ENCODE data around the gene TMEM233. TPM values are rescaled to one million over a fixed set of nuclear protein-coding genes. Genes with fewer than 3 reads are reported as not detected.
A peak's percentile ranks its signal among the peaks of the same experiment; 100 is the strongest.

Gene TMEM233
- polyA plus RNA-seq, 1 of the 3 experiments (the other 2 are of a cell fraction): 2.6 TPM

DNA sequence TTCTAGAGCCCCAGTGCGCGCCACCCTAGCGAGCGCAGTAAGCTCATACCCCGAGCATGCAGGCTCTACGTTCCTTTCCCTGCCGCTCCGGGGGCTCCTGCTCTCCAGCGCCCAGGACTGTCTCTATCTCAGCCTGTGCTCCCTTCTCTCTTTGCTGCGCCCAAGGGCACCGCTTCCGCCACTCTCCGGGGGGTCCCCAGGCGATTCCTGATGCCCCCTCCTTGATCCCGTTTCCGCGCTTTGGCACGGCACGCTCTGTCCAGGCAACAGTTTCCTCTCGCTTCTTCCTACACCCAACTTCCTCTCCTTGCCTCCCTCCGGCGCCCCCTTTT is 791 bp downstream of the TMEM233 start:
- Histone ChIP-seq H3K9me2 (no peaks in the 10 kb centered on the region), H3K4me2 (peak overlapping the region; percentile 89), H3K4me1 (ENCODE audit: control insufficient read depth in 1 of 2, insufficient read depth in 2 of 2, low read depth in 1 of 2, low read length in 1 of 2) (peaks cover 6 to 29% of the 10 kb centered on the region in 2 experiments; a peak in 2 of 4 replicates), H3K4me3 (ENCODE audit: low read depth in 2 of 2, low read length in 1 of 2) (peak overlapping the region; percentile 46 to 70), H3K27ac (ENCODE audit: low read depth in 2 of 2, low read length in 1 of 2) (peak overlapping the region in 1 of 2 experiments; percentile 31; a peak in 1 of 4 replicates), H2AFZ (ENCODE audit: low read depth) (no peak overlapping the region), H3K27me3 (ENCODE audit: insufficient read depth) (no peaks in the 10 kb centered on the region), H3K36me3 (replicated peaks in 1 of 2; ENCODE audit: control insufficient read depth in 1 of 2, insufficient read depth in 2 of 2, low read length in 1 of 2) (no peaks in the 10 kb centered on the region), H3K9me3 (no peaks in the 10 kb centered on the region), H4K20me1 (ENCODE audit: insufficient read depth) (no peaks in the 10 kb centered on the region), H3K9ac (peak overlapping the region; percentile 54), H3F3A (replicated peaks; ENCODE audit: insufficient read depth) (peaks cover 14% of the 10 kb centered on the region), H3K79me2 (ENCODE audit: insufficient read depth) (no peaks in the 10 kb centered on the region)
- DNase-seq: peak; percentile 51
- ChIA-PET CTCF (interaction anchor here (1.4 kb wide), 1 partner anchor 17 kb away, joined by 3 read pairs; no protein-coding TSS in a partner anchor), POLR2A (no interaction called here)
- TF ChIP-seq FOSL2 (IDR thresholded peaks at IDR 0.05; ENCODE audit: borderline replicate concordance, low read depth) (no peak), EP300 (IDR thresholded peaks at IDR 0.05; ENCODE audit: borderline replicate concordance in 1 of 2, low read depth in 1 of 2, low read length in 1 of 2) (no peak), NFIC (IDR thresholded peaks at IDR 0.05; ENCODE audit: borderline replicate concordance) (no peak), RFX5 (IDR thresholded peaks at IDR 0.05; ENCODE audit: low read length) (no peak), FOXJ3 (CRISPR knock-in tag; IDR thresholded peaks at IDR 0.05) (no peak), MXI1 (IDR thresholded peaks at IDR 0.05; ENCODE audit: low read depth, low read length) (no peak), POLR2AphosphoS5 (IDR thresholded peaks at IDR 0.05; ENCODE audit: low read depth, low read length) (no peak), JUND (IDR thresholded peaks at IDR 0.05) (no peak), RXRA (IDR thresholded peaks at IDR 0.05; ENCODE audit: borderline replicate concordance, low read depth) (no peak), TEAD4 (IDR thresholded peaks at IDR 0.05; ENCODE audit: borderline replicate concordance, insufficient read depth) (no peak), MEF2A (IDR thresholded peaks at IDR 0.05; ENCODE audit: borderline replicate concordance, low read depth) (no peak), CHD2 (IDR thresholded peaks at IDR 0.05; ENCODE audit: low read length, partially characterized antibody) (no peak), SIN3A (IDR thresholded peaks at IDR 0.05; ENCODE audit: borderline replicate concordance, low read depth, low read length) (no peak), GABPA (IDR thresholded peaks at IDR 0.05; ENCODE audit: low read depth) (no peak), TCF12 (IDR thresholded peaks at IDR 0.05) (no peak)
- TF ChIP-seq, protein P1, sequence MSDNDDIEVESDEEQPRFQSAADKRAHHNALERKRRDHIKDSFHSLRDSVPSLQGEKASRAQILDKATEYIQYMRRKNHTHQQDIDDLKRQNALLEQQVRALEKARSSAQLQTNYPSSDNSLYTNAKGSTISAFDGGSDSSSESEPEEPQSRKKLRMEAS (IDR thresholded peaks at IDR 0.05; ENCODE audit: low read depth): no peak
- TF ChIP-seq, protein P2, sequence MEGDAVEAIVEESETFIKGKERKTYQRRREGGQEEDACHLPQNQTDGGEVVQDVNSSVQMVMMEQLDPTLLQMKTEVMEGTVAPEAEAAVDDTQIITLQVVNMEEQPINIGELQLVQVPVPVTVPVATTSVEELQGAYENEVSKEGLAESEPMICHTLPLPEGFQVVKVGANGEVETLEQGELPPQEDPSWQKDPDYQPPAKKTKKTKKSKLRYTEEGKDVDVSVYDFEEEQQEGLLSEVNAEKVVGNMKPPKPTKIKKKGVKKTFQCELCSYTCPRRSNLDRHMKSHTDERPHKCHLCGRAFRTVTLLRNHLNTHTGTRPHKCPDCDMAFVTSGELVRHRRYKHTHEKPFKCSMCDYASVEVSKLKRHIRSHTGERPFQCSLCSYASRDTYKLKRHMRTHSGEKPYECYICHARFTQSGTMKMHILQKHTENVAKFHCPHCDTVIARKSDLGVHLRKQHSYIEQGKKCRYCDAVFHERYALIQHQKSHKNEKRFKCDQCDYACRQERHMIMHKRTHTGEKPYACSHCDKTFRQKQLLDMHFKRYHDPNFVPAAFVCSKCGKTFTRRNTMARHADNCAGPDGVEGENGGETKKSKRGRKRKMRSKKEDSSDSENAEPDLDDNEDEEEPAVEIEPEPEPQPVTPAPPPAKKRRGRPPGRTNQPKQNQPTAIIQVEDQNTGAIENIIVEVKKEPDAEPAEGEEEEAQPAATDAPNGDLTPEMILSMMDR (IDR thresholded peaks at IDR 0.05): no peak
- TF ChIP-seq, protein P3, sequence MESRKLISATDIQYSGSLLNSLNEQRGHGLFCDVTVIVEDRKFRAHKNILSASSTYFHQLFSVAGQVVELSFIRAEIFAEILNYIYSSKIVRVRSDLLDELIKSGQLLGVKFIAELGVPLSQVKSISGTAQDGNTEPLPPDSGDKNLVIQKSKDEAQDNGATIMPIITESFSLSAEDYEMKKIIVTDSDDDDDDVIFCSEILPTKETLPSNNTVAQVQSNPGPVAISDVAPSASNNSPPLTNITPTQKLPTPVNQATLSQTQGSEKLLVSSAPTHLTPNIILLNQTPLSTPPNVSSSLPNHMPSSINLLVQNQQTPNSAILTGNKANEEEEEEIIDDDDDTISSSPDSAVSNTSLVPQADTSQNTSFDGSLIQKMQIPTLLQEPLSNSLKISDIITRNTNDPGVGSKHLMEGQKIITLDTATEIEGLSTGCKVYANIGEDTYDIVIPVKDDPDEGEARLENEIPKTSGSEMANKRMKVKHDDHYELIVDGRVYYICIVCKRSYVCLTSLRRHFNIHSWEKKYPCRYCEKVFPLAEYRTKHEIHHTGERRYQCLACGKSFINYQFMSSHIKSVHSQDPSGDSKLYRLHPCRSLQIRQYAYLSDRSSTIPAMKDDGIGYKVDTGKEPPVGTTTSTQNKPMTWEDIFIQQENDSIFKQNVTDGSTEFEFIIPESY (IDR thresholded peaks at IDR 0.05; ENCODE audit: borderline replicate concordance, low read depth): no peak
- WGBS (ENCODE audit: low lambda C conversion rate): 8% methylated on average over 14 of the region's 22 CpGs
